Activated naive CD4-positive, alpha-beta T cell treated with anti-CD3 and anti-CD28 coated beads for 36 hours (primary cell): ENCODE data around the gene WASF3. TPM values are rescaled to one million over a fixed set of nuclear protein-coding genes. Genes with fewer than 3 reads are reported as not detected.

Experiments
- CTCF ChIA-PET: fragments of 350-600 bp; sonication (Branson Sonifier 250); formaldehyde crosslinking; loops from one replicate; lab custom pipeline; 2021; ENCODE audit warnings: antibody characterized with exemption; lab: Charles Lee
- DNase-seq: peaks from one replicate; pipeline ENCODE4 v3.0.0-alpha.2; 2020
- H3K27ac Mint-ChIP-seq: one replicate; pipeline ENCODE4 v1.8.0; 2021; ENCODE audit warnings: mild to moderate bottlenecking, mixed read lengths
- H3K27me3 Mint-ChIP-seq: one replicate; pipeline ENCODE4 v1.8.0; 2021; ENCODE audit warnings: low read depth, mixed read lengths
- H3K36me3 Mint-ChIP-seq: one replicate; pipeline ENCODE4 v1.8.0; 2021; ENCODE audit warnings: low read depth, mixed read lengths
- H3K4me1 Mint-ChIP-seq: one replicate; pipeline ENCODE4 v1.8.0; 2021; ENCODE audit warnings: low read depth, mixed read lengths
- H3K4me3 Mint-ChIP-seq: one replicate; pipeline ENCODE4 v1.8.0; 2021; ENCODE audit warnings: mild to moderate bottlenecking, moderate library complexity, mixed read lengths
- H3K9me3 Mint-ChIP-seq: one replicate; pipeline ENCODE4 v1.8.0; 2021; ENCODE audit warnings: mixed read lengths
- intact Hi-C: fragments of 100-400 bp; cut with micrococcal nuclease; formaldehyde crosslinking; loops from one replicate; pipeline ENCODE4 v1.15.1; 2023
- total RNA-seq, 2 experiments: library from RNA; stranded (reverse); gene quantifications; one replicate each; pipeline ENCODE4 v1.2.3, GENCODE V29; 2021

Gene WASF3
- total RNA-seq, 2 experiments from 2014 or later = not detected

- no peaks in the 10 kb centered on the region for H3K9me3 Mint-ChIP-seq
Observed at GRCh38 chr13:26658448-26659385, 101.2 kb downstream of the WASF3 start.

GRCh38 chr13:26660185-26660584 lies 102.7 kb downstream of the WASF3 start:
- H3K4me3 Mint-ChIP-seq = no peak overlapping the region
- no peak for DNase-seq
- CTCF ChIA-PET = interaction anchor here (0.6 kb wide), 1 partner anchor 39 kb away, joined by 4 read pairs; no protein-coding TSS in a partner anchor
- H3K9me3 Mint-ChIP-seq = no peaks in the 10 kb centered on the region
- H3K27me3 Mint-ChIP-seq = peaks cover 19% of the 10 kb centered on the region
- intact Hi-C loops = no loop called here
- H3K36me3 Mint-ChIP-seq = no peaks in the 10 kb centered on the region
- H3K4me1 Mint-ChIP-seq = no peaks in the 10 kb centered on the region
- no peak overlapping the region for H3K27ac Mint-ChIP-seq

More at GRCh38 chr13:26658448-26659385, 101.2 kb downstream of the WASF3 start:
- CTCF ChIA-PET = interaction anchor here (1.5 kb wide), 1 partner anchor 40 kb away, joined by 8 read pairs; no protein-coding TSS in a partner anchor
- Mint-ChIP-seq H3K36me3 (no peaks in the 10 kb centered on the region), H3K4me1 (no peaks in the 10 kb centered on the region), H3K27me3 (peaks cover 14% of the 10 kb centered on the region), H3K27ac (no peak overlapping the region), H3K4me3 (no peak overlapping the region)
- no peak for DNase-seq
- intact Hi-C loops = no loop called here

GRCh38 chr13:26660766-26661165 lies 103.3 kb downstream of the WASF3 start:
- CTCF ChIA-PET = no interaction called here
- no peaks in the 10 kb centered on the region for H3K9me3 Mint-ChIP-seq
- no peaks in the 10 kb centered on the region for H3K4me1 Mint-ChIP-seq
- intact Hi-C loops = no loop called here
- no peak overlapping the region for H3K4me3 Mint-ChIP-seq
- no peak for DNase-seq
- no peaks in the 10 kb centered on the region for H3K36me3 Mint-ChIP-seq
- peaks cover 19% of the 10 kb centered on the region for H3K27me3 Mint-ChIP-seq
- H3K27ac Mint-ChIP-seq = no peak overlapping the region

- Mint-ChIP-seq H3K27me3 (peaks cover 21% of the 10 kb centered on the region), H3K36me3 (no peaks in the 10 kb centered on the region), H3K9me3 (no peaks in the 10 kb centered on the region), H3K4me1 (no peaks in the 10 kb centered on the region), H3K4me3 (no peak overlapping the region), H3K27ac (no peak overlapping the region)
- CTCF ChIA-PET = no interaction called here
- intact Hi-C loops = no loop called here
- no peak for DNase-seq
Observed at GRCh38 chr13:26663791-26664190, 106.3 kb downstream of the WASF3 start.

- no peaks in the 10 kb centered on the region for H3K9me3 Mint-ChIP-seq
- no peak overlapping the region for H3K4me3 Mint-ChIP-seq
- peaks cover 21% of the 10 kb centered on the region for H3K27me3 Mint-ChIP-seq
- H3K36me3 Mint-ChIP-seq = no peaks in the 10 kb centered on the region
- H3K27ac Mint-ChIP-seq = no peak overlapping the region
- intact Hi-C loops = no loop called here
- no peaks in the 10 kb centered on the region for H3K4me1 Mint-ChIP-seq
- CTCF ChIA-PET = no interaction called here
- DNase-seq = no peak
Observed at GRCh38 chr13:26664286-26664685, 106.8 kb downstream of the WASF3 start.

- H3K36me3 Mint-ChIP-seq = no peaks in the 10 kb centered on the region
- no peak overlapping the region for H3K27ac Mint-ChIP-seq
- CTCF ChIA-PET = no interaction called here
Observed at GRCh38 chr13:26664876-26665275, 107.4 kb downstream of the WASF3 start.

GRCh38 chr13:26668357-26669146 lies 111.1 kb downstream of the WASF3 start:
- DNase-seq = no peak
- peaks cover 16% of the 10 kb centered on the region for H3K27me3 Mint-ChIP-seq
- CTCF ChIA-PET = interaction anchor here (0.7 kb wide), 1 partner anchor 192 kb away, joined by 3 read pairs; no protein-coding TSS in a partner anchor
- no peaks in the 10 kb centered on the region for H3K4me1 Mint-ChIP-seq
- no peaks in the 10 kb centered on the region for H3K9me3 Mint-ChIP-seq
- intact Hi-C loops = no loop called here
- H3K4me3 Mint-ChIP-seq = no peak overlapping the region
- H3K27ac Mint-ChIP-seq = no peak overlapping the region
- H3K36me3 Mint-ChIP-seq = no peaks in the 10 kb centered on the region

More at GRCh38 chr13:26664876-26665275, 107.4 kb downstream of the WASF3 start:
- Mint-ChIP-seq H3K4me1 (no peaks in the 10 kb centered on the region), H3K9me3 (no peaks in the 10 kb centered on the region), H3K4me3 (no peak overlapping the region), H3K27me3 (peaks cover 23% of the 10 kb centered on the region)
- no peak for DNase-seq
- intact Hi-C loops = no loop called here

- H3K4me1 Mint-ChIP-seq = no peaks in the 10 kb centered on the region
Observed at GRCh38 chr13:26673890-26674289, 116.4 kb downstream of the WASF3 start.

GRCh38 chr13:26677156-26677555 lies 119.7 kb downstream of the WASF3 start:
- no peak overlapping the region for H3K27ac Mint-ChIP-seq
- H3K9me3 Mint-ChIP-seq = no peaks in the 10 kb centered on the region
- CTCF ChIA-PET = interaction anchor here (0.6 kb wide), 1 partner anchor 323 kb away, joined by 3 read pairs; no protein-coding TSS in a partner anchor
- intact Hi-C loops = no loop called here
- H3K27me3 Mint-ChIP-seq = peaks cover 4% of the 10 kb centered on the region
- no peak overlapping the region for H3K4me3 Mint-ChIP-seq
- H3K4me1 Mint-ChIP-seq = no peaks in the 10 kb centered on the region
- H3K36me3 Mint-ChIP-seq = no peaks in the 10 kb centered on the region
- DNase-seq = no peak

More at GRCh38 chr13:26673890-26674289, 116.4 kb downstream of the WASF3 start:
- Mint-ChIP-seq H3K36me3 (no peaks in the 10 kb centered on the region), H3K27ac (no peak overlapping the region), H3K27me3 (peaks cover 8% of the 10 kb centered on the region), H3K9me3 (no peaks in the 10 kb centered on the region), H3K4me3 (no peak overlapping the region)
- intact Hi-C loops = no loop called here
- no peak for DNase-seq
- CTCF ChIA-PET = interaction anchor here (1.0 kb wide), 1 partner anchor 24 kb away, joined by 4 read pairs; no protein-coding TSS in a partner anchor

GRCh38 chr13:26678330-26678729 lies 120.8 kb downstream of the WASF3 start:
- DNase-seq = no peak
- peaks cover 4% of the 10 kb centered on the region for H3K27me3 Mint-ChIP-seq
- CTCF ChIA-PET = no interaction called here
- no peak overlapping the region for H3K4me3 Mint-ChIP-seq
- no peaks in the 10 kb centered on the region for H3K9me3 Mint-ChIP-seq
- no peak overlapping the region for H3K27ac Mint-ChIP-seq
- intact Hi-C loops = no loop called here
- no peaks in the 10 kb centered on the region for H3K36me3 Mint-ChIP-seq
- H3K4me1 Mint-ChIP-seq = no peaks in the 10 kb centered on the region

- no peaks in the 10 kb centered on the region for H3K4me1 Mint-ChIP-seq
Observed at GRCh38 chr13:26678796-26679195, 121.3 kb downstream of the WASF3 start.

More at GRCh38 chr13:26678796-26679195, 121.3 kb downstream of the WASF3 start:
- CTCF ChIA-PET = no interaction called here
- peaks cover 4% of the 10 kb centered on the region for H3K27me3 Mint-ChIP-seq
- DNase-seq = no peak
- no peaks in the 10 kb centered on the region for H3K9me3 Mint-ChIP-seq
- intact Hi-C loops = no loop called here
- no peak overlapping the region for H3K4me3 Mint-ChIP-seq
- H3K27ac Mint-ChIP-seq = no peak overlapping the region
- H3K36me3 Mint-ChIP-seq = no peaks in the 10 kb centered on the region
